Loucy (cell line): ENCODE measurements around the gene ZWINT.

ENCODE experiments used
- H2AFZ ChIP-seq: fragments of 200-600 bp; sonication (generic); 2 replicates; pipeline ENCODE4 v1.6.0; 2016; ENCODE audit warnings: antibody characterized with exemption, mild to moderate bottlenecking, low read length, moderate library complexity
- H3F3A ChIP-seq: fragments of 200-600 bp; 2 replicates; pipeline ENCODE4 v1.6.0; 2016; ENCODE audit warnings: antibody characterized with exemption, low read depth, mild to moderate bottlenecking
- H3K27me3 ChIP-seq: fragments of 200-600 bp; sonication (generic); 2 replicates; pipeline ENCODE4 v1.6.1; 2014; ENCODE audit warnings: low read length, mild to moderate bottlenecking; ENCODE audit not compliant: insufficient read depth, poor library complexity, severe bottlenecking
- H3K36me3 ChIP-seq: fragments of 200-600 bp; sonication (generic); 2 replicates; pipeline ENCODE4 v1.6.1; 2016; ENCODE audit warnings: low read length; ENCODE audit not compliant: insufficient read depth
- H3K4me1 ChIP-seq: fragments of 200-600 bp; sonication (generic); 2 replicates; pipeline ENCODE4 v1.5.1; 2014; ENCODE audit warnings: low read length, mild to moderate bottlenecking; ENCODE audit not compliant: insufficient read depth, poor library complexity, severe bottlenecking
- H3K4me2 ChIP-seq: fragments of 200-600 bp; sonication (generic); 2 replicates; pipeline ENCODE4 v1.6.0; 2014; ENCODE audit warnings: antibody characterized with exemption, low read length, low read depth, mild to moderate bottlenecking; ENCODE audit not compliant: poor library complexity, severe bottlenecking
- H3K4me3 ChIP-seq: fragments of 200-600 bp; sonication (generic); 2 replicates; pipeline ENCODE4 v1.5.1; 2014; ENCODE audit warnings: low read length, mild to moderate bottlenecking, mixed read lengths; ENCODE audit not compliant: poor library complexity, severe bottlenecking
- H3K79me2 ChIP-seq: fragments of 200-600 bp; sonication (generic); 2 replicates; pipeline ENCODE4 v1.6.1; 2014; ENCODE audit warnings: low read length; ENCODE audit not compliant: insufficient read depth
- H3K9ac ChIP-seq: fragments of 200-600 bp; sonication (generic); 2 replicates; pipeline ENCODE4 v1.6.0; 2014; ENCODE audit warnings: mild to moderate bottlenecking, low read depth, low read length, moderate library complexity; ENCODE audit not compliant: poor library complexity, severe bottlenecking
- H3K9me2 ChIP-seq: fragments of 200-600 bp; sonication (generic); replicated peaks from 2 replicates; pipeline ENCODE4 v1.6.1; 2016; ENCODE audit warnings: low read depth, low read length, mixed read lengths
- H3K9me3 ChIP-seq: fragments of 200-600 bp; sonication (generic); 2 replicates; pipeline ENCODE4 v1.6.1; 2014; ENCODE audit warnings: mild to moderate bottlenecking, antibody characterized with exemption, low read length, low read depth; ENCODE audit not compliant: insufficient read depth
- H4K20me1 ChIP-seq: fragments of 200-600 bp; sonication (generic); 2 replicates; pipeline ENCODE4 v1.6.0; 2014; ENCODE audit warnings: antibody characterized with exemption, low read length, mild to moderate bottlenecking; ENCODE audit not compliant: insufficient read depth, poor library complexity, severe bottlenecking
- EZH2phosphoT487 ChIP-seq: fragments of 200-600 bp; IDR thresholded peaks from 2 replicates; pipeline ENCODE4 v1.6.1; 2018; ENCODE audit warnings: antibody characterized with exemption, mild to moderate bottlenecking, moderate library complexity, borderline replicate concordance
- TF ChIP-seq, protein P1 (sequence below): fragments of 200-600 bp; sonication (generic); conservative IDR thresholded peaks from 2 replicates; pipeline ENCODE4 v1.5.1; 2014; ENCODE audit warnings: mild to moderate bottlenecking, antibody characterized with exemption, low read length

Gene ZWINT

DNA sequence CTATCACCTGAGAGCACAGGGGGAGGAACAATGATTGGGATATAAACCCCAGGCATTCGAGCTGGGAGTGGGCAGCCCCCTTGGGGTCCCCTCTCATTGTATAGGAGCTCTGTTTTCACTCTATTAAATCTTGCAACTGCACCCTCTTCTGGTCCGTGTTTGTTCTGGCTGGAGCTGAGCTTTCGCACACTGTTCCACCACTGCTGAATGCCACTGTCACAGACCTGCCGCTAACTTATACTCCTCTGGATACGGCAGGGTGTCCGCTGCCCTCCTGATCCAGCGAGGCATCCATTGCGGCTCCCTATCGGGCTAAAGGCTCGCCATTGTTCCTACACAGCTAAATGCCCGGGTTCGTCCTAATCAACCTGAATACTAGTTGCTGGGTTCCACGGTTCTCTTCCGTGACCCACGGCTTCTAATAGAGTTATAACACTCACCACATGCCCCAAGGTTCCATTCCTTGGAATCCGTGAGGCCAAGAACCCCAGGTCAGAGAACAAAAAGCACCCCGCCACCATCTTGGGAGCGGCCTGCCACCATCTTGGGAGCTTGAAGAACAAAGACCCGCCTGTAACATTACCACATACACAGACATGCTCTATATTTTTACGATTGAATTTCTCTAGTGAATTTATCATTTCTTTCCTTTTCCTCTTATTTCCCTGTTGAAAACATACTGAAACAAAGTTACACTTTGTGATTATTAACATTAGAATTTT is 9.0 kb downstream of the ZWINT start:
- Histone ChIP-seq H3K79me2 (peaks cover 17% of the 10 kb centered on the region), H3K9me2 (no peaks in the 10 kb centered on the region), H4K20me1 (peaks cover 8% of the 10 kb centered on the region), H3K27me3 (no peaks in the 10 kb centered on the region), H3K36me3 (peaks cover 6% of the 10 kb centered on the region; the same call in 1 of the 2 replicates), H3K4me1 (no peaks in the 10 kb centered on the region), H3K9ac (no peak overlapping the region), H3K9me3 (no peaks in the 10 kb centered on the region), H2AFZ (no peak overlapping the region), H3K4me3 (no peak overlapping the region), H3F3A (0 out of 2 replicates have a peak, but pooled peaks cover 3% of the 10 kb centered on the region), H3K4me2 (no peak overlapping the region)
- TF ChIP-seq, protein P1, sequence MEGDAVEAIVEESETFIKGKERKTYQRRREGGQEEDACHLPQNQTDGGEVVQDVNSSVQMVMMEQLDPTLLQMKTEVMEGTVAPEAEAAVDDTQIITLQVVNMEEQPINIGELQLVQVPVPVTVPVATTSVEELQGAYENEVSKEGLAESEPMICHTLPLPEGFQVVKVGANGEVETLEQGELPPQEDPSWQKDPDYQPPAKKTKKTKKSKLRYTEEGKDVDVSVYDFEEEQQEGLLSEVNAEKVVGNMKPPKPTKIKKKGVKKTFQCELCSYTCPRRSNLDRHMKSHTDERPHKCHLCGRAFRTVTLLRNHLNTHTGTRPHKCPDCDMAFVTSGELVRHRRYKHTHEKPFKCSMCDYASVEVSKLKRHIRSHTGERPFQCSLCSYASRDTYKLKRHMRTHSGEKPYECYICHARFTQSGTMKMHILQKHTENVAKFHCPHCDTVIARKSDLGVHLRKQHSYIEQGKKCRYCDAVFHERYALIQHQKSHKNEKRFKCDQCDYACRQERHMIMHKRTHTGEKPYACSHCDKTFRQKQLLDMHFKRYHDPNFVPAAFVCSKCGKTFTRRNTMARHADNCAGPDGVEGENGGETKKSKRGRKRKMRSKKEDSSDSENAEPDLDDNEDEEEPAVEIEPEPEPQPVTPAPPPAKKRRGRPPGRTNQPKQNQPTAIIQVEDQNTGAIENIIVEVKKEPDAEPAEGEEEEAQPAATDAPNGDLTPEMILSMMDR, result no peak
- no peak for TF ChIP-seq EZH2phosphoT487

DNA sequence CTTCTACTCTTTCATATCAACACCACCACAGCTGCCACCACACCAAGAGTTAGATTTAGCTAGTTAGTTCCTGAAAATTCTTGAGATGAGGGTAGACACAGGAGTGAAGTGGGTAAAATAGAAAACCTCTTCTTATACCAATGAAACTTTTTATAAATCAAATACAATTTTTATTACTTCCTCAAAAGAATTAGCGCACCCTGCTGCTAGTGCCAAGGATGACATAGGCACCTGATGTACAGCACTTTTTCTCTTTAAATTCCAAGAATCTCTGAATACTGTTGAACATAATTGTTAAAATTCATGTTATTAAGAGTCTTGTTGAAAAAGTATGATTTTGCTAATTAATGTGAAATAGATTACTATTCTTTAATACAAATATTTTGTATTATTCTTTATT is 11.4 kb downstream of the ZWINT start:
- H4K20me1 ChIP-seq, result no peaks in the 10 kb centered on the region
- no peaks in the 10 kb centered on the region for H3K9me3 ChIP-seq
- peaks cover 6% of the 10 kb centered on the region; the same call in 1 of the 2 replicates for H3K36me3 ChIP-seq
- H3K79me2 ChIP-seq, result no peaks in the 10 kb centered on the region
- H3F3A ChIP-seq, result no peaks in the 10 kb centered on the region
- no peak overlapping the region for H3K4me2 ChIP-seq
- H3K27me3 ChIP-seq, result no peaks in the 10 kb centered on the region
- no peaks in the 10 kb centered on the region for H3K9me2 ChIP-seq
- no peak overlapping the region for H3K9ac ChIP-seq
- H2AFZ ChIP-seq, result no peak overlapping the region
- no peaks in the 10 kb centered on the region for H3K4me1 ChIP-seq
- TF ChIP-seq, protein P1, result peak; percentile 40; the same call in 1 of the 2 replicates
- TF ChIP-seq EZH2phosphoT487, result no peak
- no peak overlapping the region for H3K4me3 ChIP-seq

GRCh38 chr10:56348101-56348500 is 13.0 kb downstream of the ZWINT start:
- no peaks in the 10 kb centered on the region for H3K9me2 ChIP-seq
- no peak overlapping the region for H3K4me3 ChIP-seq
- H3K27me3 ChIP-seq, result no peaks in the 10 kb centered on the region
- H4K20me1 ChIP-seq, result no peaks in the 10 kb centered on the region
- no peaks in the 10 kb centered on the region for H3K9me3 ChIP-seq
- H3K9ac ChIP-seq, result no peak overlapping the region
- H3K36me3 ChIP-seq, result no peaks in the 10 kb centered on the region
- H3K4me1 ChIP-seq, result no peaks in the 10 kb centered on the region
- no peak overlapping the region for H2AFZ ChIP-seq
- TF ChIP-seq, protein P1, result no peak
- no peak for TF ChIP-seq EZH2phosphoT487
- no peak overlapping the region for H3K4me2 ChIP-seq
- H3K79me2 ChIP-seq, result no peaks in the 10 kb centered on the region
- no peaks in the 10 kb centered on the region for H3F3A ChIP-seq
